ENCODE measurements around the gene ST6GALNAC1. TPM values are rescaled to one million over a fixed set of nuclear protein-coding genes. Genes with fewer than 3 reads are reported as not detected.

The ST6GALNAC1 gene
- total and polyA plus RNA-seq, 2 of the 13 experiments (the other 11 are each of a cell fraction or from before 2014, with no cell fraction given): not detected

- TF ChIP-seq RXRB (CRISPR knock-in tag; IDR thresholded peaks at IDR 0.05; ENCODE audit: borderline replicate concordance) (peak; percentile 47; the same call in 1 of the 2 replicates), ZFP82 (CRISPR knock-in tag; IDR thresholded peaks at IDR 0.05; ENCODE audit: borderline replicate concordance) (peak; percentile 58; the same call in 1 of the 2 replicates), SP2 (CRISPR knock-in tag; IDR thresholded peaks at IDR 0.05) (peak; percentile 37; the same call in 1 of the 2 replicates), MTF2 (CRISPR knock-in tag; IDR thresholded peaks at IDR 0.05; ENCODE audit: borderline replicate concordance) (peak; percentile 87; the same call in 1 of the 2 replicates)
These were observed 57.6 kb downstream of the ST6GALNAC1 start, which contains the start of gene ST6GALNAC2 (continued) for GRCh38 chr17:76585649-76586593.

- Histone ChIP-seq H3K9ac (ENCODE audit: insufficient read depth, low read depth, low read length) (no peak overlapping the region; the same call in 1 of the 2 replicates), H3K36me3 (replicated peaks in 1 of 2; ENCODE audit: control insufficient read depth in 1 of 2, insufficient read depth in 2 of 2, low read length in 2 of 2) (no peaks in the 10 kb centered on the region), H3K9me3 (ENCODE audit: low read length) (no peaks in the 10 kb centered on the region), H3K27me3 (ENCODE audit: control insufficient read depth in 1 of 2, insufficient read depth in 2 of 2, low read length in 2 of 2) (peaks cover 11 to 44% of the 10 kb centered on the region in 2 experiments; a peak in 4 of 5 replicates), H3K4me1 (ENCODE audit: insufficient read depth, low read length) (peaks cover 56% of the 10 kb centered on the region), H3K79me2 (ENCODE audit: insufficient read depth, low read length) (no peaks in the 10 kb centered on the region), H3K4me3 (replicated peaks in 1 of 3; ENCODE audit: insufficient read depth in 1 of 3, low read depth in 2 of 3, low read length in 3 of 3) (peak overlapping the region; percentile 55 to 72 (median 58)), H4K20me1 (ENCODE audit: insufficient read depth, low read length) (no peaks in the 10 kb centered on the region), H3K4me2 (ENCODE audit: low read depth, low read length) (peak overlapping the region; percentile 73), H2AFZ (ENCODE audit: low read length) (no peak overlapping the region), H3K27ac (ENCODE audit: extremely low read length, insufficient read depth, low read length) (no peak overlapping the region)
- ChIA-PET POLR2A (interaction anchor here (1.0 to 3.2 kb wide), 9 partner anchors 9 to 87 kb away, joined by 3 to 19 read pairs (median 4); a partner anchor contains a TSS), CTCF (ENCODE audit: low intra/inter-chr PET ratio, low total read pairs) (interaction anchor here (1.2 to 1.8 kb wide), 2 partner anchors 37 to 61 kb away, joined by 5 read pairs; no protein-coding TSS in a partner anchor)
- no TSS peak for BruUV-seq (replicated peaks)
- DNase-seq (ENCODE audit: low spot score): no peak
- 40% methylated on average over 40 of the region's 62 CpGs for WGBS (ENCODE audit: low lambda C conversion rate)
- FAIRE-seq: no peak
- intact Hi-C loops (cut with micrococcal nuclease; ENCODE audit: unreplicated experiment) (loop anchor here (5.0 kb wide), 1 partner anchor 33 kb away; no protein-coding TSS in a partner anchor), in situ Hi-C loops (cut with HindIII; ENCODE audit: extremely low pct_ligation_motif_present, low pct_unique_long_range_greater_than_20kb) (no loop called here)
- peak; percentile 24 for ATAC-seq
- no peak for TF ChIP-seq FOSL2 (CRISPR knock-in tag; IDR thresholded peaks at IDR 0.05)
- TF ChIP-seq ZNF564 (CRISPR knock-in tag; IDR thresholded peaks at IDR 0.05): peak; percentile 84; the same call in 1 of the 2 replicates
- TF ChIP-seq SMAD3 (CRISPR knock-in tag; IDR thresholded peaks at IDR 0.05): no peak
- 0 out of 2 replicates have a peak, but pooled peaks have one; percentile 31 for TF ChIP-seq HNF1B (CRISPR knock-in tag; IDR thresholded peaks at IDR 0.05)
- TF ChIP-seq ARNT2 (CRISPR knock-in tag; IDR thresholded peaks at IDR 0.05; ENCODE audit: low read depth): 0 out of 2 replicates have a peak, but pooled peaks have one; percentile 27
- TF ChIP-seq ZNF549 (CRISPR knock-in tag; IDR thresholded peaks at IDR 0.05): no peak
- TF ChIP-seq PLSCR1 (CRISPR knock-in tag; IDR thresholded peaks at IDR 0.05; ENCODE audit: borderline replicate concordance): no peak
- TF ChIP-seq MXD4 (CRISPR knock-in tag; IDR thresholded peaks at IDR 0.05): no peak
- no peak for TF ChIP-seq ZMYM4 (CRISPR knock-in tag; IDR thresholded peaks at IDR 0.05)
- peak; percentile 42; the same call in 1 of the 2 replicates for TF ChIP-seq ZBTB20 (CRISPR knock-in tag; IDR thresholded peaks at IDR 0.05; ENCODE audit: borderline replicate concordance, low read depth)
- TF ChIP-seq ZNF501 (CRISPR knock-in tag; IDR thresholded peaks at IDR 0.05): peak; percentile 20; the same call in 1 of the 2 replicates
- 0 out of 2 replicates have a peak, but pooled peaks have one; percentile 30 for TF ChIP-seq ZNF747 (CRISPR knock-in tag; IDR thresholded peaks at IDR 0.05; ENCODE audit: borderline replicate concordance)
- no peak for TF ChIP-seq NR2F2 (IDR thresholded peaks at IDR 0.05; ENCODE audit: borderline replicate concordance, low read depth)
- no peak for TF ChIP-seq SRF (IDR thresholded peaks at IDR 0.05; ENCODE audit: low read depth, low read length)
- TF ChIP-seq JUND (CRISPR knock-in tag; IDR thresholded peaks at IDR 0.05): no peak
These were observed 58.4 kb downstream of the ST6GALNAC1 start for GRCh38 chr17:76585033-76585648.

All from HepG2 (cell line).